Caco-2 (cell line): ENCODE measurements around the gene ADPGK. TPM values are rescaled to one million over a fixed set of nuclear protein-coding genes. Genes with fewer than 3 reads are reported as not detected.

Source experiments
- BruUV-seq: library from RNA; stranded (reverse); fragments of 400-500 nt; replicated peaks from 2 replicates; lab custom pipeline; 2021; lab: Mats Ljungman, UMichigan
- CTCF ChIA-PET: fragments of 300-600 bp; sonication (Branson Sonifier 250); formaldehyde crosslinking; loops from one replicate; lab custom pipeline; 2022; ENCODE audit warnings: antibody characterized with exemption; lab: Charles Lee
- POLR2A ChIA-PET: fragments of 300-600 bp; sonication (Branson Sonifier 250); formaldehyde crosslinking; loops from one replicate; lab custom pipeline; 2022; ENCODE audit warnings: antibody characterized with exemption; lab: Charles Lee
- DNase-seq, 2 experiments: peaks; one replicate each; pipeline versions ENCODE4 v3.0.0 to v3.0.0-alpha.2; 2020 to 2022
- H3K27me3 ChIP-seq: replicated peaks from 2 replicates; pipeline ENCODE4 v1.6.0; 2011; ENCODE audit warnings: low read length; ENCODE audit not compliant: control insufficient read depth, insufficient read depth
- H3K36me3 ChIP-seq: 2 replicates; pipeline ENCODE4 v1.5.1; 2011; ENCODE audit warnings: low read length; ENCODE audit not compliant: control insufficient read depth, insufficient read depth
- H3K4me1 ChIP-seq: fragments of 250-450 bp; sonication (Bioruptor Pico); 2 replicates; pipeline ENCODE4 v1.5.1; 2020; ENCODE audit warnings: mild to moderate bottlenecking
- H3K4me3 ChIP-seq: 2 replicates; pipeline ENCODE4 v1.5.1; 2011; ENCODE audit warnings: low read depth, mild to moderate bottlenecking, control low read depth, low read length
- H3K9me3 ChIP-seq: fragments of 250-450 bp; sonication (Bioruptor Pico); 2 replicates; pipeline ENCODE4 v1.5.1; 2020; ENCODE audit warnings: mild to moderate bottlenecking, moderate library complexity
- H3K27ac Mint-ChIP-seq: one replicate; pipeline ENCODE4 v1.8.0; 2022; ENCODE audit warnings: mixed read lengths; ENCODE audit not compliant: unreplicated experiment
- H3K27me3 Mint-ChIP-seq: one replicate; pipeline ENCODE4 v1.8.0; 2022; ENCODE audit warnings: mixed read lengths; ENCODE audit not compliant: insufficient read depth, unreplicated experiment
- H3K36me3 Mint-ChIP-seq: one replicate; pipeline ENCODE4 v1.8.0; 2022; ENCODE audit warnings: mild to moderate bottlenecking, mixed read lengths; ENCODE audit not compliant: insufficient read depth, unreplicated experiment
- H3K4me1 Mint-ChIP-seq: one replicate; pipeline ENCODE4 v1.8.0; 2022; ENCODE audit warnings: low read depth, mixed read lengths; ENCODE audit not compliant: unreplicated experiment
- H3K4me3 Mint-ChIP-seq: one replicate; pipeline ENCODE4 v1.8.0; 2022; ENCODE audit warnings: mild to moderate bottlenecking, moderate library complexity, mixed read lengths; ENCODE audit not compliant: unreplicated experiment
- H3K9me3 Mint-ChIP-seq: one replicate; pipeline ENCODE4 v1.8.0; 2022; ENCODE audit warnings: mixed read lengths; ENCODE audit not compliant: unreplicated experiment
- intact Hi-C: fragments of 100-400 bp; cut with micrococcal nuclease; formaldehyde crosslinking; loops from one replicate; pipeline ENCODE4 v1.10.0; 2022; ENCODE audit not compliant: unreplicated experiment
- total RNA-seq: library from RNA; stranded (reverse); gene quantifications from 2 replicates; pipeline ENCODE4 v1.2.3, GENCODE V29; 2022
- TF ChIP-seq, protein P1 (sequence below), 2 experiments: fragments of 200-600 bp in 1 of 2; IDR thresholded peaks; 1 replicate in 1 of 2; 2 replicates in 1 of 2; pipeline versions ENCODE4 v1.5.1 to v1.8.0; 2011 to 2022; ENCODE audit warnings: antibody characterized with exemption in 1 of 2, control low read depth in 1 of 2, inconsistent platforms in 1 of 2, low read depth in 1 of 2, low read length in 1 of 2, mild to moderate bottlenecking in 1 of 2, moderate library complexity in 1 of 2; ENCODE audit not compliant: insufficient read depth in 1 of 2, severe bottlenecking in 1 of 2, unreplicated experiment in 1 of 2

Gene ADPGK
- total RNA-seq, 1 experiment from 2014 or later, result 55.6 TPM

DNA sequence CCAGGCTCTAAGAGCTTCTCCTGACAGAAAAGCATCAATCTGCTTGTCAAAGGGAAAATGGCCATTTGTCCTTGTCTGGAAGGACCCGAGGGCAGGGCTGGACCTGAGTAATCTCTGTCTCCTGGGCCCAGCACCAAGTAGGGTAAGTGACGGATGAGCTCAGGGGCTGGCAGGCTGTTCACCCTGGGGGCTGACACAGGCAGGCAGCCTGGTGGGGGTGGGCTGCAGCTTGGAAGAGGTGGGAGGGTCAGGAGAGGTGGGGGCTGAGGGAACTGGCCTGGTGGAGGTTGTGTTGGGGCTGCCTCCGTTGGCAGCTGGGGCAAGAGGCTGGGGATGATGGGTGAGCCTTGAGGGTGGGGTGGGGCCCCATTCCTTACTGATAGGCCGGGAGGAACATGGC lies 42.3 kb upstream of the ADPGK start:
- H3K27me3 ChIP-seq, result no peaks in the 10 kb centered on the region
- CTCF ChIA-PET, result no interaction called here
- Mint-ChIP-seq H3K4me3 (no peak overlapping the region), H3K27me3 (peaks cover 14% of the 10 kb centered on the region), H3K27ac (no peak overlapping the region), H3K9me3 (no peaks in the 10 kb centered on the region), H3K4me1 (no peaks in the 10 kb centered on the region), H3K36me3 (no peaks in the 10 kb centered on the region)
- no peaks in the 10 kb centered on the region for H3K4me1 ChIP-seq
- no peaks in the 10 kb centered on the region for H3K36me3 ChIP-seq
- DNase-seq, result no peak
- H3K9me3 ChIP-seq, result no peaks in the 10 kb centered on the region
- TF ChIP-seq, protein P1, sequence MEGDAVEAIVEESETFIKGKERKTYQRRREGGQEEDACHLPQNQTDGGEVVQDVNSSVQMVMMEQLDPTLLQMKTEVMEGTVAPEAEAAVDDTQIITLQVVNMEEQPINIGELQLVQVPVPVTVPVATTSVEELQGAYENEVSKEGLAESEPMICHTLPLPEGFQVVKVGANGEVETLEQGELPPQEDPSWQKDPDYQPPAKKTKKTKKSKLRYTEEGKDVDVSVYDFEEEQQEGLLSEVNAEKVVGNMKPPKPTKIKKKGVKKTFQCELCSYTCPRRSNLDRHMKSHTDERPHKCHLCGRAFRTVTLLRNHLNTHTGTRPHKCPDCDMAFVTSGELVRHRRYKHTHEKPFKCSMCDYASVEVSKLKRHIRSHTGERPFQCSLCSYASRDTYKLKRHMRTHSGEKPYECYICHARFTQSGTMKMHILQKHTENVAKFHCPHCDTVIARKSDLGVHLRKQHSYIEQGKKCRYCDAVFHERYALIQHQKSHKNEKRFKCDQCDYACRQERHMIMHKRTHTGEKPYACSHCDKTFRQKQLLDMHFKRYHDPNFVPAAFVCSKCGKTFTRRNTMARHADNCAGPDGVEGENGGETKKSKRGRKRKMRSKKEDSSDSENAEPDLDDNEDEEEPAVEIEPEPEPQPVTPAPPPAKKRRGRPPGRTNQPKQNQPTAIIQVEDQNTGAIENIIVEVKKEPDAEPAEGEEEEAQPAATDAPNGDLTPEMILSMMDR (IDR thresholded peaks at IDR 0.05; ENCODE audit: insufficient read depth in 1 of 2, low read depth in 1 of 2, low read length in 1 of 2, severe bottlenecking in 1 of 2, unreplicated experiment in 1 of 2), result no peak
- intact Hi-C loops, result no loop called here
- POLR2A ChIA-PET, result no interaction called here
- BruUV-seq, result no TSS peak
- no peak overlapping the region for H3K4me3 ChIP-seq

DNA sequence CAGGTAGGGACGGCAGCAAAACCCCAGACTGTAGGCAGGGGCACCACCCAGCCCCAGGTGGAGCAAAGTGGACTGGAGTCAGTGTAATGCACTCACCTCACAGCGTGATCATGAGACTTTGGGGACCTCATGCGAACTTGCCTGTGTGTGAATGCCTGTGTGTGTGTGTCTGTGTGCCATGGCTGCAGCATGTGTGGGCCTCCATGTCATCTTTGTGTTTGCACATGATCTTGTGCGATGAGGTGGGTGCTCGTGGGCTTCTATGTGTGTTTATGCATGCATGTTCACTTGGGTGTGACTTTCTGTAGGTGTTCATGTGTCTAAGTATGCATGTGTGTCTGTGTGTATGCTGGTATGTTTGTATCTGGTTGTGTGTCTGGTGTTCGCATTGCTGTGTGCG lies 41.2 kb upstream of the ADPGK start:
- H3K9me3 Mint-ChIP-seq, result no peaks in the 10 kb centered on the region
- H3K4me1 Mint-ChIP-seq, result no peaks in the 10 kb centered on the region
- no peak overlapping the region for H3K4me3 ChIP-seq
- H3K4me3 Mint-ChIP-seq, result no peak overlapping the region
- BruUV-seq, result no TSS peak
- H3K9me3 ChIP-seq, result no peaks in the 10 kb centered on the region
- no peaks in the 10 kb centered on the region for H3K4me1 ChIP-seq
- TF ChIP-seq, protein P1 (IDR thresholded peaks at IDR 0.05; ENCODE audit: insufficient read depth in 1 of 2, low read depth in 1 of 2, low read length in 1 of 2, severe bottlenecking in 1 of 2, unreplicated experiment in 1 of 2), result no peak
- H3K36me3 ChIP-seq, result no peaks in the 10 kb centered on the region
- DNase-seq, result no peak
- no peaks in the 10 kb centered on the region for H3K27me3 ChIP-seq
- ChIA-PET POLR2A (no interaction called here), CTCF (no interaction called here)
- H3K36me3 Mint-ChIP-seq, result no peaks in the 10 kb centered on the region
- no peak overlapping the region for H3K27ac Mint-ChIP-seq
- peaks cover 10% of the 10 kb centered on the region for H3K27me3 Mint-ChIP-seq
- intact Hi-C loops, result no loop called here

DNA sequence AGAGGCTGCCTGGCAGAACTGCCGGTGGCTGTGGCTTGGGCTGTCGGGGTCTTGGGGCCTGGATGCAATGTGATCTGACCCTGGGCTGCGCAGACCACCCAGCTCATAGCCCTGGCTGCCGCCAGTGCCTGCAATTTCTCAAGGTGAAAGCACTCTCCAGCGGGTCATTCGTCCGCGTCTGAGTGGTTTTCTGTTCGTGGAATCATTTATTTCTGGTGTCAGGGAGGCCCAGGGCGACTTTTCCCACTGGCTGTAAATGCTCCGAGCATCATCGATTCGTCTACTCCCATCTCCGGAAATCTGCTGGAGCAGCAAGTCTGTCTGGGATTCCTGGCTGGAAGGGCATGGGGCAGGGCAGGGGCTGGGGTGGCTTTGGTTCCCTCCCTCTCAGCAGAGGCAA lies 40.6 kb upstream of the ADPGK start:
- Histone ChIP-seq H3K27me3 (no peaks in the 10 kb centered on the region; the same call in 1 of the 2 replicates), H3K4me1 (no peaks in the 10 kb centered on the region), H3K9me3 (no peaks in the 10 kb centered on the region), H3K4me3 (no peak overlapping the region), H3K36me3 (no peaks in the 10 kb centered on the region)
- H3K4me1 Mint-ChIP-seq, result no peaks in the 10 kb centered on the region
- ChIA-PET CTCF (no interaction called here), POLR2A (interaction anchor here (0.5 kb wide), 1 partner anchor 270 kb away, joined by 3 read pairs; no protein-coding TSS in a partner anchor)
- no TSS peak for BruUV-seq
- intact Hi-C loops, result no loop called here
- peaks cover 10% of the 10 kb centered on the region for H3K27me3 Mint-ChIP-seq
- no peak overlapping the region for H3K4me3 Mint-ChIP-seq
- H3K9me3 Mint-ChIP-seq, result no peaks in the 10 kb centered on the region
- TF ChIP-seq, protein P1 (IDR thresholded peaks at IDR 0.05; ENCODE audit: insufficient read depth in 1 of 2, low read depth in 1 of 2, low read length in 1 of 2, severe bottlenecking in 1 of 2, unreplicated experiment in 1 of 2), result no peak
- H3K36me3 Mint-ChIP-seq, result no peaks in the 10 kb centered on the region
- DNase-seq, result no peak
- no peak overlapping the region for H3K27ac Mint-ChIP-seq
